Parathyroid adenoma (tissue), 2 donors: ENCODE results near the gene RRP12.

Experiments
- H2AFZ ChIP-seq: fragments of 300-600 bp; sonication (generic); one replicate; pipeline ENCODE4 v1.7.0; 2017; ENCODE audit warnings: antibody characterized with exemption, mild to moderate bottlenecking
- H3K27ac ChIP-seq: fragments of 300-600 bp; sonication (generic); one replicate; pipeline ENCODE4 v1.7.0; 2017
- H3K27me3 ChIP-seq: fragments of 300-600 bp; sonication (generic); one replicate; pipeline ENCODE4 v1.7.0; 2017; ENCODE audit warnings: low read length; ENCODE audit not compliant: control insufficient read depth, insufficient read depth
- H3K36me3 ChIP-seq: fragments of 300-600 bp; sonication (generic); one replicate; pipeline ENCODE4 v1.7.0; 2017; ENCODE audit warnings: low read length; ENCODE audit not compliant: control insufficient read depth, insufficient read depth
- H3K4me1 ChIP-seq: fragments of 300-600 bp; sonication (generic); one replicate; pipeline ENCODE4 v1.7.0; 2017; ENCODE audit warnings: control low read depth
- H3K4me2 ChIP-seq: fragments of 300-600 bp; sonication (generic); one replicate; pipeline ENCODE4 v1.7.0; 2017; ENCODE audit warnings: low read length
- H3K4me3 ChIP-seq: fragments of 300-600 bp; sonication (generic); one replicate; pipeline ENCODE4 v1.7.0; 2017; ENCODE audit warnings: low read depth, low read length
- H3K79me2 ChIP-seq: fragments of 300-600 bp; sonication (generic); one replicate; pipeline ENCODE4 v1.7.0; 2017; ENCODE audit warnings: control low read depth
- H3K9ac ChIP-seq: fragments of 300-600 bp; sonication (generic); one replicate; pipeline ENCODE4 v1.7.0; 2017; ENCODE audit warnings: mild to moderate bottlenecking
- H3K9me3 ChIP-seq: fragments of 300-600 bp; sonication (generic); one replicate; pipeline ENCODE4 v1.7.0; 2017; ENCODE audit warnings: low read length; ENCODE audit not compliant: control insufficient read depth
- TF ChIP-seq, protein P1 (sequence below): fragments of 300-600 bp; sonication (generic); IDR thresholded peaks from one replicate; pipeline ENCODE4 v1.7.0; 2017; ENCODE audit warnings: antibody characterized with exemption, mild to moderate bottlenecking
- donor health status: primary hyperparathyroidism.

The RRP12 gene

DNA sequence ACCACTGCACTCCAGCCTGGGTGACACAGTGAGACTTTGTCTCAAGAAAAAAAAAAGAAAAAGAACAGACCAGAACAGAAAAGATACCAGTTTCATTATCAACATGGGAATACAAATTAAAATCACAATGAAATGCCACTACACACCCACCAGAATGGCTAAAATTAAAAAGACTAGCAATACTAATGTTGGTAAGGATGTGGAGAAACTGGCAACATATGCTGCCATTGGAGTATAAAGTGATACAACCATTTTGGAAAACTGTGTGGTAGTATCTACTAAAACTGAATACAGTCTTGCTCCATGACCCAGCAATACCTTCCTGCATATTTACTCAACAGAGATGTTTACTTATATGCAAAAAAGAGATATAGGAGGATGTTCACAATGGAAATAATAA is 2.9 kb upstream of the RRP12 start:
- Histone ChIP-seq H3K9ac (no peak overlapping the region), H3K36me3 (no peaks in the 10 kb centered on the region), H3K9me3 (no peaks in the 10 kb centered on the region), H3K27ac (no peak overlapping the region), H3K4me3 (no peak overlapping the region), H2AFZ (no peak overlapping the region), H3K79me2 (no peaks in the 10 kb centered on the region), H3K4me1 (peaks cover 5% of the 10 kb centered on the region), H3K27me3 (no peaks in the 10 kb centered on the region), H3K4me2 (no peak overlapping the region)
- TF ChIP-seq, protein P1, sequence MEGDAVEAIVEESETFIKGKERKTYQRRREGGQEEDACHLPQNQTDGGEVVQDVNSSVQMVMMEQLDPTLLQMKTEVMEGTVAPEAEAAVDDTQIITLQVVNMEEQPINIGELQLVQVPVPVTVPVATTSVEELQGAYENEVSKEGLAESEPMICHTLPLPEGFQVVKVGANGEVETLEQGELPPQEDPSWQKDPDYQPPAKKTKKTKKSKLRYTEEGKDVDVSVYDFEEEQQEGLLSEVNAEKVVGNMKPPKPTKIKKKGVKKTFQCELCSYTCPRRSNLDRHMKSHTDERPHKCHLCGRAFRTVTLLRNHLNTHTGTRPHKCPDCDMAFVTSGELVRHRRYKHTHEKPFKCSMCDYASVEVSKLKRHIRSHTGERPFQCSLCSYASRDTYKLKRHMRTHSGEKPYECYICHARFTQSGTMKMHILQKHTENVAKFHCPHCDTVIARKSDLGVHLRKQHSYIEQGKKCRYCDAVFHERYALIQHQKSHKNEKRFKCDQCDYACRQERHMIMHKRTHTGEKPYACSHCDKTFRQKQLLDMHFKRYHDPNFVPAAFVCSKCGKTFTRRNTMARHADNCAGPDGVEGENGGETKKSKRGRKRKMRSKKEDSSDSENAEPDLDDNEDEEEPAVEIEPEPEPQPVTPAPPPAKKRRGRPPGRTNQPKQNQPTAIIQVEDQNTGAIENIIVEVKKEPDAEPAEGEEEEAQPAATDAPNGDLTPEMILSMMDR: no peak

DNA sequence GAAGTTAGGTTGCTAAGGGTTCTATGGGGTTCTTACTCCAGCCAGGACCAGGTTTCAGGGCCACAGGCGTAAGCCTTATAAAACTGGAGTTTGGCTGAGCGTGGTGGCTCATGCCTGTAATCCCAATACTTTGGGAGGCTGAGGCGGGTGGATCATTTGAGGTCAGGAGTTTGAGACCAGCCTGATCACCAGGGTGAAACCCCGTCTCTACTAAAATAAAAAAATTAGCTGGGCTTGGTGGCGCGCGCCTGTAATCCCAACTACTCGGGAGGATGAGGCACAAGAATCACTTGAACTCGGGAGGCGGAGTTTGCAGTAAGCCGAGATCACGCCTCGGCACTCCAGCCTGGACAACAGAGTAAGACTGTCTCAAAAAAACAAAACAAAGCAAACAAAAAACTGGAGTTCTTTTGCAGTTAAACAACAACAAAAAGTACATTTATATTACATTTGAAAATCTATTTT is 347 bp upstream of the RRP12 start:
- H2AFZ ChIP-seq: peak overlapping the region; percentile 99
- H3K4me1 ChIP-seq: peaks cover 5% of the 10 kb centered on the region
- no peaks in the 10 kb centered on the region for H3K27me3 ChIP-seq
- no peak overlapping the region for H3K9ac ChIP-seq
- no peaks in the 10 kb centered on the region for H3K36me3 ChIP-seq
- TF ChIP-seq, protein P1: no peak
- H3K9me3 ChIP-seq: no peaks in the 10 kb centered on the region
- H3K79me2 ChIP-seq: no peaks in the 10 kb centered on the region
- H3K4me2 ChIP-seq: peak overlapping the region; percentile 69
- H3K4me3 ChIP-seq: peak overlapping the region; percentile 76
- H3K27ac ChIP-seq: peak overlapping the region; percentile 88

DNA sequence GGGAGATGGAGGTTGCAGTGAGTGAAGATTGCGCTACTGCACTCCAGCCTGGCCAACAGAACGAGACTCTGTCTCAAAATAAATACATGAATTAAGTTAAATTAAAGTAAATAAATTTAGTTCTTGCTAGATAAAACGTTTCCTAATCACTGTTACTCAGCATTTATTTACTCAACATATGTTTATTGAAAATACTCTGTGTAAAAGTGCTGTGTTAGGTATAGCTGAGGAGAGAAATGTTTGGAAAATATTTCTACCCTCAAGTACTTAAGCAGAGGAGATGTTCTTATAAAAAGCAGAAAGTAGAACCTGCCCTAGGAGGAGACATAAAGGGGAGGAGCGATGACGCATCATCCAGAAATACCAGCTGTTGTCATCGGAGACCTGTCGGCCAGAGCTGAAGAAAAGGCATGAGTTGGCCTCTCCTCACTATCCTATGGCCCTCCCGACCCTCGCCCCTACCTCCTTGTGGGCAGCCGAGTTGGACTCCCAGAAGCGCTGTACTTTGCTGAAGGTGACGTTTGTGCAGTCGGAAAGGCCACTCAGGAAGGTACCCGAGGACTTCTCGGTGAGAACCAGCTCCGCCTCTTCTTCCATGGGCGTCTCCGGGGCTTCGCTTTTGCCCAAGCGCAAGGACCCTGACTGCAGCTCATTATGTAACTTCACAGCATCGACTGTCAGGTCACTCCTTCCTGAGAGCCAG is 1.1 kb downstream of the RRP12 start:
- no peaks in the 10 kb centered on the region for H3K79me2 ChIP-seq
- H2AFZ ChIP-seq: peak overlapping the region; percentile 99
- H3K9me3 ChIP-seq: no peaks in the 10 kb centered on the region
- TF ChIP-seq, protein P1: no peak
- H3K4me1 ChIP-seq: peaks cover 5% of the 10 kb centered on the region
- no peaks in the 10 kb centered on the region for H3K27me3 ChIP-seq
- H3K9ac ChIP-seq: no peak overlapping the region
- H3K4me2 ChIP-seq: peak overlapping the region; percentile 69
- no peaks in the 10 kb centered on the region for H3K36me3 ChIP-seq
- H3K4me3 ChIP-seq: peak overlapping the region; percentile 76
- peak overlapping the region; percentile 88 for H3K27ac ChIP-seq

DNA sequence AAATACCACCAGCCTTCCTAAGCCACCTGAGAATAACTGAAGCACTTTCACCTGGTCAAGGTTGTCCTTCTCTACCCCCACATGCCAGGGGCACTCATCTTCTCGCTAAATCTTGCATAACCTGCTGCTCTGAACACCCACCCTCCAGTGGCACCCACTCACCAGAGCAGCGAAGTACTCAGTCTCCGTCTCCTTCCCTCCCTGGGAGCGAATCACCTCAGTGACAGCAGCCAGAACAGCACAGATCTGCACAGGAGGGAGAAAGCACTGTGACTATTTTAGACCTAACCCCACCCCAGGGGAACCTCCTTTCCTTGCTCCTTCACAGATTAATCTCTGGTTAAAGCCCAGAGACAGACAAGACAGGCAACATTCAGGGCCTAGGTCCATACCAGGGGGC is 5.1 kb downstream of the RRP12 start:
- no peaks in the 10 kb centered on the region for H3K27me3 ChIP-seq
- TF ChIP-seq, protein P1: no peak
- H3K4me2 ChIP-seq: no peak overlapping the region
- no peak overlapping the region for H3K9ac ChIP-seq
- no peak overlapping the region for H3K4me3 ChIP-seq
- no peaks in the 10 kb centered on the region for H3K9me3 ChIP-seq
- H3K4me1 ChIP-seq: no peaks in the 10 kb centered on the region
- no peaks in the 10 kb centered on the region for H3K36me3 ChIP-seq
- H3K27ac ChIP-seq: no peak overlapping the region
- no peak overlapping the region for H2AFZ ChIP-seq
- no peaks in the 10 kb centered on the region for H3K79me2 ChIP-seq

DNA sequence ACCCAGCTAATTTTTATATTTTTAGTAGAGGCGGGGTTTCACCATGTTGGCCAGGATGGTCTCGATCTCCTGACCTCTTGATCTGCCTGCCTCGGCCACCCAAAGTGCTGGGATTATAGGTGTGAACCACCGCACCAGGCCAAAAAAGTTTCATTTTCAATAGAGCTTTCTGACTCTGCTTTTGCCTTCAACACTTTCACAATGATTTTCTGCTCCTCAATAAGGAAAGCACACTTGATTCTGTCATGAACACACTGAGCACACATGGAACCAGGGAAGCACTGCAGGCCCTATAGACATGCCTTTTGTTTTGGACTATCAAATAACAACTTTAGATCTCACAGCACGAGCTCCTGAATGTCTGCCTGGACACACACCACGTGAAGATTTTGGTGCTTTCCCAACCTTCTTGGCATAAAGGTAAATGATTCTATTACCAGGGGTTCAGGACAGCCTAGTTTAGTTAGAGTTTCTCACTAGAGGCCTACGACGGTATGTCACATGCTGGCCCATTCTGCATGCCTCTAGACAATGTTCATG is 8.0 kb downstream of the RRP12 start:
- H3K36me3 ChIP-seq: no peaks in the 10 kb centered on the region

More for the DNA sequence above, 8.0 kb downstream of the RRP12 start:
- no peaks in the 10 kb centered on the region for H3K4me1 ChIP-seq
- no peak overlapping the region for H3K9ac ChIP-seq
- H3K9me3 ChIP-seq: no peaks in the 10 kb centered on the region
- no peaks in the 10 kb centered on the region for H3K79me2 ChIP-seq
- H3K4me2 ChIP-seq: no peak overlapping the region
- TF ChIP-seq, protein P1: no peak
- H3K4me3 ChIP-seq: no peak overlapping the region
- no peak overlapping the region for H2AFZ ChIP-seq
- H3K27ac ChIP-seq: no peak overlapping the region
- H3K27me3 ChIP-seq: no peaks in the 10 kb centered on the region
